GM18498 (cell line): Measurements from ENCODE around the gene KCNQ1.

Experiments
- ATAC-seq: cut with Tn5 transposase; IDR thresholded peaks from one replicate; pipeline ENCODE4 v1.9.1; 2021; ENCODE audit warnings: mild to moderate bottlenecking, moderate library complexity; ENCODE audit not compliant: unreplicated experiment

KCNQ1 gene

GRCh38 chr11:2863276-2863618 lies 418.4 kb downstream of the KCNQ1 start:
- no peak for ATAC-seq

GRCh38 chr11:2864901-2865300 lies 420.1 kb downstream of the KCNQ1 start:
- no peak for ATAC-seq

DNA sequence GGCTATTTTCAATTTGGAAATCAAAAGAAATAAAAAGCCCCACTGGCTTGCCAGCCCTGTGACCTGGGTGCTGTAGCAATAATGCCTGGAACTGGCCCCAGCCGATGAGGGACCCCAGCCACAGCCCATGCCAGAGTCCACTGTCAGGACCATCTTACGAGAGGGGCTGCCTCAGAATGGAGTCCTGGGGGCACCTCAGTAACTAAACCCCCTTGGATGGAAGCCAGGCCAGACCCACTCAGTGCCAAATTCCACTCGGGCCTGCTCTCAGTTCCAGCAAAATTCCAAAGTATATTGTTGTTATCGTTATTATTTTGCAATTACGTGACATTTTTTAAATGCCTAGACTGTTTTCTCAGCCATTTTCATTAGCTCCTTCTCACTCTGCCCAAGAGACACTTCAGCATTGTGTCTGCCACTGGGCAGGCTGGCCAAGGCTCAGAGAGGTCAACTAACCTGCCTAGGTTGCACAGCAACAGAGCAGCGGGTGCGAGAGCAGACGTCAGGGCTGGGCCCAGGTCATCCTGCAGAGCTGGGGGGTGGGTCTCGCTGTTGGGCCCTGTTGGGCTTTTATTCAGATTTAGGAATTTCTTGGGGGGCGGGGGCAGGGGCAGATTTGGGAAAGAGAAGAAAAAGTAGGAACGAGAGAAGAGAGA lies 421.2 kb downstream of the KCNQ1 start:
- no peak for ATAC-seq

- ATAC-seq = no peak
Measured at GRCh38 chr11:2867142-2867541, 422.3 kb downstream of the KCNQ1 start.

- no peak for ATAC-seq
Measured at GRCh38 chr11:2867722-2868505, 423.1 kb downstream of the KCNQ1 start.

- no peak for ATAC-seq
Measured at GRCh38 chr11:2868506-2869133, 423.8 kb downstream of the KCNQ1 start.

DNA sequence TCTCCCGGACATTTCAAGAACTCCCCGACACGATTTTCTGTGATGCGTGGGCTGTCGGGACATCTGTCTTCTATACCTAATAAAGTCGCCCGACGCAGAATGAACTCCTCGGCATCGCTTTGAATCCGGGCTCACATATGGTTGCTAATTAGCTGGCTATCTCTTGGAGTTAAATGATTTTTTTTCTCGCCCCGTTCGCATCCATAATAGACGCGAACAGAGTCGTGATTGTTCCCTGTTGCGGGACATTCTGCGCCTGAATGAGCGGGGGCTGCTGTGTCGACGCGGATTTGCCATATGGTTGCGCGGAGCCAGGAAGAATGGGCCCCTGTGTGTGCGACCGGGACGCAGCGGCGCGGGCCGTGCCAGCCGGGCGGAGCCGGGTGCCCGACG lies 424.3 kb downstream of the KCNQ1 start:
- no peak for ATAC-seq

DNA sequence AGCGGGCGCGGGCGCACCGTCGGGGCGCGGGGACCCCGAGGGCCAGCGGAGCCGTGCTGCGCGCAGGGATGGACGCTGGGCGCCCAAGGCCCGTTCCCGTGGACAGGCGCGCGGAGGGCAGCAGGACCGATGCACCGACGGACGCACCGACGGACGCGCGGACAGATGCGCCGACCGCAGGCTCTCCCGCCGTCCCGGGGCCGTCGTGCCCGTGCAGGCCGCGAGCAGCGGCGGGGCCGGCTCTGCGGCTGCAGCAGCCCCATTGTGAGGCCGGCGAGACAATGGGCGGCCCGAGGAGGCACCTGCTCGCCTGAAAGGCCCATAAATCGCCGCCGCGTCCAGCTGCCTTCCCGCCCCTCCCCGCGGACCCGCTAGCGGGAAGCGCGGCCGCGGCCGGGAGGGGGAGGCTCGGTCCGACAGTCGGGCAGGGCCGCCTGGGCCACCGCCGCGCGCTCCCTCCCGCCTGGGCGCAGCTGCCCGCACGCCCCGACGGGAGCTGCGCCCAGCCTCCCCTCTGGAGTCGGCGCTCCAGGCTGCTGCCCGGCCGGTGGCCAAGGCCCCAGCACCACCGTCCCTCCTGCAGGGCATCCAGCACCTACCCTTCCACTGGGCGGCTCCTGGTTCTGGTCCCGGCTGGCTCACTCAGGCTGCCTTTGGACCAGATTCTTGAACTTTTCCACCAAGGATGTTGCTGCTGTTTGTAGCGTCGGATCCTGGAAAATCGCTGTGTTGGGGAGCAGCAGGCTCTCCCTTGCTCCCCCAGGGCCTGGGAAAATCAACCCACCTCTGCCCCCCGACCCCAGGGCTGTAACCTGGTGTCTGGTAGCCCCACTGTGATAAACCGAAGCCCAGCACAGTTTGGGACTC lies 425.0 kb downstream of the KCNQ1 start:
- ATAC-seq = no peak

GRCh38 chr11:2870460-2870859 lies 425.7 kb downstream of the KCNQ1 start:
- no peak for ATAC-seq

- ATAC-seq = no peak
Measured at GRCh38 chr11:2870969-2871680, 426.3 kb downstream of the KCNQ1 start.

GRCh38 chr11:2874963-2875362 lies 430.2 kb downstream of the KCNQ1 start:
- no peak for ATAC-seq

- ATAC-seq = no peak
Measured at GRCh38 chr11:2877474-2877873, 432.7 kb downstream of the KCNQ1 start.

GRCh38 chr11:2878782-2879181 lies 434.0 kb downstream of the KCNQ1 start:
- ATAC-seq = no peak

GRCh38 chr11:2880646-2881045 lies 435.8 kb downstream of the KCNQ1 start:
- no peak for ATAC-seq

DNA sequence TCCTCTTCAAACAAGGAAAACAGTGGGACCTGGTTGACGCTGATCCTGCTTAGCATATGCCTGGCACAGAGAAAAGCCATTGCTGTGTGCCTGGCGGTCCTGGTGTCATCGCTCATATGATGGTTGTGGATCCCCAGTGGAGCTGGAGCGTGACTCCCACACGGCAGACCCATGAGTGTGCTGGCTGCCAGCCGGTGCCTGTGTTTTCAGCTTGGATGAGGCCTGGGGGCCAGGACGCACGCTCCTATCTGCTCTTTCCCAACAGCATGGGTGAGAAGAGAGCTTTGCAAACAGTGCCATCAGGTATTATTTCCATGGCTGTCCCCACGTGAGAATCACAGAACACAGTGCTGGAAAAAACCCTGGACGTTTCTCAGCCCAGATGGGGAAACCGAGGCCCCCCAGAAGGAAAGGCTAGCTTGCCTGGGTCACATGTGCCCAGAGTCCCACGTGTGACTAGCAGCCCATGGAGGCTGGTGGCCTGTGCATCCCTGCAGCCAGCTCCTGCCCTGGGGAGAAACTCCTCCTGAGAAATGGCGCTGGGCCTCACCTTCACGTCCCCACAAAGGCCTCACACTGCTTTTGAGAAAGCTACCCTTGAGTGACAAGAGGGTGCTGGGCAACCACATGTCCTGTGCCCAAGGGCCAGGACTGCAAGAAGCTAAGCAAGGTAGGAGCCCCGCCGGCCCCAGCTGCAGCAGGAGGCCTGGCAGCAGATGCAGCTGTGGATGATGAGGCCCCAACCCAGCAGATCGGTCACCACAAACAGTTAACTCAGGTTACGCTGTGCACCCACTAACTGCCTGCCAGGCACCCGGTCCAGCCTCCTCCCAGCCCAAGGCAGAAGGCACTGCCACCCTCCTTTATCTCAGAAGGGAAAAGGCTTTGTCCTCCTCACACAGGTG lies 436.5 kb downstream of the KCNQ1 start:
- no peak for ATAC-seq

GRCh38 chr11:2881981-2882375 lies 437.2 kb downstream of the KCNQ1 start:
- no peak for ATAC-seq

DNA sequence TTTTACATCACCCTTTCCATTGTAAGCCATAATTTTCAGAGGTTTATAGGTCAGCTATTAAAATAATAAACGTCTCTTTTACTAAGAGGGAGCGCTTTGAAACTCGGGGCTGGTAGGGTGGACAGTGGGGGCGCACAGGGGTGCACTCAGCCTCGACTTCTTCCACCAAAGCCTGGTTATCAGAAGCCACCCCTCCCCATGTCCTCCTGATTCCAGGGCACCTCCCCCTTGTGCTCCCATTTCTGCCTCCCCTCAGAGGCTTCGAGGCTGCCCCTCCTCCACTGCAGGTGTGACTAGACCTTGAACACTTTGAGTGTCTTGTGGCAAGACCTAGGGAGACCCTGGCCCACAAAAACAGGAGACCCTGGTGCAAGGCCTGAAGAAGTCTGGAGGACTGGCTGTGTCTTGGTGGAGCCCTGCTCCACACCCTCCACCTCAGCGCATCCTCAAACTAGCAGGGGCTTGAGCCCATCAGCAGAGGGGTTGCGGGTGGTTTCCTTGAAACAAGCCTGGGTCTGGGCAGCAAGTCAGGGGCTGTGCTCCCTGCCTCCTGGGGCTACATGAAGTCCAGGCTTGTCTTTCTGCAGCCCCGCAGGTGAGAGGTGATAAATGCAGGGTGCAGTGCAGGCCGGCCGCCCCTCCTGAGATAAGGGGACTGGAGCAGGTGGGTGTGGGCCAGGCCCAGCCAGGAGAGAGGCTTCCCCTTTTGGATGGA lies 437.7 kb downstream of the KCNQ1 start:
- no peak for ATAC-seq

- no peak for ATAC-seq
Measured at GRCh38 chr11:2883640-2883978, 438.8 kb downstream of the KCNQ1 start.
